Measurements from ENCODE around the gene ITPA. TPM values are rescaled to one million over a fixed set of nuclear protein-coding genes. Genes with fewer than 3 reads are reported as not detected.
A peak's percentile ranks its signal among the peaks of the same experiment; 100 is the strongest.

Gene ITPA
- total RNA-seq, 1 donor from 2014 or later, result 52.5 TPM

- no peak for DNase-seq (ENCODE audit: extremely low spot score in 2 of 2)
- intact Hi-C loops (cut with DNase I), result no loop called here
Observed at GRCh38 chr20:3168829-3169590, 40.3 kb upstream of the ITPA start.

GRCh38 chr20:3171391-3172125 is 37.7 kb upstream of the ITPA start:
- Histone ChIP-seq H3K9me3 (no peaks in the 10 kb centered on the region), H3K27me3 (no peaks in the 10 kb centered on the region), H3K4me3 (no peak overlapping the region), H3K4me1 (peaks cover 28% of the 10 kb centered on the region), H3K36me3 (no peaks in the 10 kb centered on the region), H3K27ac (no peak overlapping the region)
- intact Hi-C loops (cut with DNase I), result no loop called here
- DNase-seq (ENCODE audit: extremely low spot score in 2 of 2), result no peak
- no peak for TF ChIP-seq POLR2AphosphoS5 (IDR thresholded peaks at IDR 0.05; ENCODE audit: insufficient read depth in 1 of 2, low read depth in 1 of 2)
- TF ChIP-seq CTCF (IDR thresholded peaks at IDR 0.05), result no peak
- TF ChIP-seq POLR2A (IDR thresholded peaks at IDR 0.05), result no peak

More at GRCh38 chr20:3168829-3169590, 40.3 kb upstream of the ITPA start:
- TF ChIP-seq CTCF (IDR thresholded peaks at IDR 0.05), result no peak
- no peak for TF ChIP-seq POLR2AphosphoS5 (IDR thresholded peaks at IDR 0.05; ENCODE audit: insufficient read depth in 1 of 2, low read depth in 1 of 2)
- no peak for TF ChIP-seq POLR2A (IDR thresholded peaks at IDR 0.05)
- Histone ChIP-seq H3K36me3 (no peaks in the 10 kb centered on the region), H3K9me3 (no peaks in the 10 kb centered on the region), H3K4me1 (peaks cover 22% of the 10 kb centered on the region), H3K27ac (no peak overlapping the region), H3K4me3 (no peak overlapping the region), H3K27me3 (no peaks in the 10 kb centered on the region)

GRCh38 chr20:3172126-3172932 is 37.0 kb upstream of the ITPA start:
- no peak for DNase-seq (ENCODE audit: extremely low spot score in 2 of 2)
- peak overlapping the region; percentile 81 for H3K27ac ChIP-seq
- no peaks in the 10 kb centered on the region for H3K36me3 ChIP-seq
- no peaks in the 10 kb centered on the region for H3K9me3 ChIP-seq
- no peaks in the 10 kb centered on the region for H3K27me3 ChIP-seq
- intact Hi-C loops (cut with DNase I), result no loop called here
- H3K4me3 ChIP-seq, result peak overlapping the region; percentile 76 to 95
- no peak for TF ChIP-seq CTCF (IDR thresholded peaks at IDR 0.05)
- peaks cover 28% of the 10 kb centered on the region for H3K4me1 ChIP-seq

GRCh38 chr20:3172933-3173609 is 36.2 kb upstream of the ITPA start, which contains the start of gene LZTS3:
LZTS3 (minus strand) TSS chr20:3173549; CDS start chr20:3167163, 6,386 bp downstream.
- H3K27ac ChIP-seq, result peak within 1 kb of the TSS; percentile 81
- TF ChIP-seq POLR2A (IDR thresholded peaks at IDR 0.05) (peak in 1 of 2 donors; percentile 60), CTCF (IDR thresholded peaks at IDR 0.05) (no peak), POLR2AphosphoS5 (IDR thresholded peaks at IDR 0.05; ENCODE audit: insufficient read depth in 1 of 2, low read depth in 1 of 2) (peak in 1 of 2 donors; percentile 69)
- no peaks in the 10 kb centered on the region for H3K36me3 ChIP-seq
- H3K4me3 ChIP-seq, result peak within 1 kb of the TSS; percentile 76 to 95
- no peak for DNase-seq (ENCODE audit: extremely low spot score in 2 of 2)
- intact Hi-C loops (cut with DNase I), result no loop called here
- H3K4me1 ChIP-seq, result peaks cover 28% of the 10 kb centered on the region
- no peaks in the 10 kb centered on the region for H3K9me3 ChIP-seq
- H3K27me3 ChIP-seq, result no peaks in the 10 kb centered on the region
